IPS-18a (cell line): Measurements from ENCODE around the gene PTPRN2.

Experiments used
- H3K27ac ChIP-seq: one replicate; pipeline ENCODE4 v1.5.1; 2013; ENCODE audit warnings: low read length
- H3K27me3 ChIP-seq: one replicate; pipeline ENCODE4 v1.6.1; 2013; ENCODE audit warnings: mild to moderate bottlenecking, low read length; ENCODE audit not compliant: control insufficient read depth, insufficient read depth
- H3K36me3 ChIP-seq: one replicate; pipeline ENCODE4 v1.6.1; 2013; ENCODE audit warnings: low read depth, low read length; ENCODE audit not compliant: control insufficient read depth
- H3K4me1 ChIP-seq: one replicate; pipeline ENCODE4 v1.6.1; 2013; ENCODE audit warnings: low read depth, low read length; ENCODE audit not compliant: control insufficient read depth
- H3K4me3 ChIP-seq: one replicate; pipeline ENCODE4 v1.5.1; 2013; ENCODE audit warnings: low read length
- H3K9ac ChIP-seq: one replicate; pipeline ENCODE4 v1.6.1; 2013; ENCODE audit warnings: mild to moderate bottlenecking, low read length, moderate library complexity
- H3K9me3 ChIP-seq: one replicate; pipeline ENCODE4 v1.6.1; 2013; ENCODE audit warnings: low read depth, low read length; ENCODE audit not compliant: control insufficient read depth

The PTPRN2 gene

DNA sequence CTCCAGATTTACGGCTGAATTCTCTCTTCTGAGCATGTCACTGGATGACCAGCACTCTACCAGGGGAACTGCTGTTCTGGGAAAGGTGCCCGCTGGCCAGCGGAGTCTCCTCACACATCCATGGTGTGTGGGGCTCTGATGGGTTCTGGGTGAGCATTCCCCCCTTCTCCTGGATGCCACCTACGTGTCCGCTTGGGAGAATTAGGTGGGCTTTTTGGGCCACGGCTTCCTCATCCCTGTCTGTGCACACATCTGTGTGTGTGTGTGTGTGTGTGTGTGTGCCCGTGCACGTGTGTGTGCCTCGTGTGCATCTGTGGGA, 1087.8 kb downstream of the PTPRN2 start:
- H3K27me3 ChIP-seq, result peaks cover 42% of the 10 kb centered on the region
- no peak overlapping the region for H3K4me3 ChIP-seq
- H3K27ac ChIP-seq, result no peak overlapping the region
- H3K9ac ChIP-seq, result no peak overlapping the region
- no peaks in the 10 kb centered on the region for H3K9me3 ChIP-seq
- no peaks in the 10 kb centered on the region for H3K4me1 ChIP-seq
- H3K36me3 ChIP-seq, result no peaks in the 10 kb centered on the region

DNA sequence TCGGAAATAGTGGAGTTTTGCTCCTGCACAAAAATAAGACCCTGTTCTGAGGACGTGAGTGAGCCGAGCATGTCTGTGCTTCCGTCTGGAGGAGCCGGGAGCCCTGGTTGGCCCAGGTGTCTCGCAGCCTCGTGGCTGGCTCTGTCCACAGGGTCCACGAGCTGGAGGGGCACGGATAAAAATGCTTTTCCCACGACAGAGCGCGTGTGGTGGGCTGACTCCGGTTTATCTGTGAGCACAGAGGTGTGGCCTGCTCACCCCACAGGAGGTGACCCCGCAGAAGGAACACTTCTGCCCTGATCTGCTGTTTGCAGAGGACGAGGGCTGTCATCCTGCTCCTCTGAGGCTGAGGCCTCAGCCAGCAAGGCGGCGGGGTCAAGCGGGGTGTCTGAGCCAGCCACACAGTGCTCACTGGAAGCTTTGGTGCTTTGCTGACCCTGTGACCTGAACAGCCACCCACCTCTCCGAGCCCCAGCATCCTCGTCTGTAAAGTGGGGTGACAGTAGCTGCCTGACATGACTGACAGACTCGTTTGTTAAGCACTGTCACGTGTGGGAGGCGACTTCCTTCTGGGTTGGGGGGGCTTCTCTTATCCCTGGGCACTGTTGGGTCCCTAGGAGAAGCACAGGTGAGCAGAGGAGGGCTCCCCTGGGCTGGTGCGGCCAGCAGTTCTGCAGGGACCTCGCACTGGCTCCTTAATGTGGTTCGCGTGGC, 1088.3 kb downstream of the PTPRN2 start:
- no peaks in the 10 kb centered on the region for H3K36me3 ChIP-seq
- H3K9me3 ChIP-seq, result no peaks in the 10 kb centered on the region
- H3K4me3 ChIP-seq, result no peak overlapping the region
- H3K4me1 ChIP-seq, result no peaks in the 10 kb centered on the region
- peaks cover 42% of the 10 kb centered on the region for H3K27me3 ChIP-seq
- H3K9ac ChIP-seq, result no peak overlapping the region
- no peak overlapping the region for H3K27ac ChIP-seq

DNA sequence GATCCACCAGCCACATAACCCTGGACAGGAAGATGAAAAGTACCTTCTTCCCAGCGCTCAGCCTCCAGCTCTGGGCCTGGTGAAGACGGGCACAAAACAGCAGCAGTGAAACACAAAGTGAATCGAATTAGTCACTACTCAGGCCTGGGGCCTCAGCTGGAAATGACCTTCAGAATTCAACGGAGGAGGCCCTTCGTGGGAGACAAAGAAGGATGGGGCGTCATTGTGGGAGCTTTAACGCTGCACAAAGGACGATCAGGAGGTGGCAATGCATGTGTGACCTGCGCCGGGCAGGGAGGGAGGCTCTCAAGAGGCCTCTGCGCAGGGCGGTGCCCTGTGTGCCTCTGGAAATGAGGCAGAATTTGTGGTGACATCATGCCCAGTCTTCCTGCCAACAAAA, 1089.0 kb downstream of the PTPRN2 start:
- Histone ChIP-seq H3K9ac (no peak overlapping the region), H3K36me3 (no peaks in the 10 kb centered on the region), H3K9me3 (no peaks in the 10 kb centered on the region), H3K4me3 (no peak overlapping the region), H3K27ac (no peak overlapping the region), H3K4me1 (no peaks in the 10 kb centered on the region), H3K27me3 (peaks cover 42% of the 10 kb centered on the region)

GRCh38 chr7:157497744-157498651, 1089.6 kb downstream of the PTPRN2 start:
- peaks cover 35% of the 10 kb centered on the region for H3K27me3 ChIP-seq
- H3K9me3 ChIP-seq, result no peaks in the 10 kb centered on the region

DNA sequence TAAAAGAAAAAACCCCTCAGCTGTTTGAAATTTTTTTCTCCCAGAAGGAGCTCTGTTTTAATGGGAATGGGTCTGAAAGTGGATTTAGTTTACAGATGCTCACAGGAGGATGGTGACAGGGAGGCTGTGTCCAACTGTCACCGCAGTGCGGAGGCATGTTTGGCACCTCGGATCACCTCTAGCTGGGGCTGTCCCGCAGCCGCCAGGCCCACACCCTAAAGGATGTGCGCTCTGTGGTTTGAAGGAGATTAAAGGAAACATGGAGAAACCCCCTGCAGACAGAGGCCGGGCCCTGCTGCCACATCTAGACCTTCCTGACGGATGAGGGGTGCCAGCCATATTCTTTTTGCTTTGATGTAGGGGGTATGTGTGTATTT, 1090.3 kb downstream of the PTPRN2 start:
- Histone ChIP-seq H3K4me1 (no peaks in the 10 kb centered on the region), H3K9ac (no peak overlapping the region), H3K4me3 (no peak overlapping the region), H3K9me3 (no peaks in the 10 kb centered on the region), H3K27ac (no peak overlapping the region), H3K36me3 (no peaks in the 10 kb centered on the region), H3K27me3 (peaks cover 29% of the 10 kb centered on the region)

More at GRCh38 chr7:157497744-157498651, 1089.6 kb downstream of the PTPRN2 start:
- no peaks in the 10 kb centered on the region for H3K36me3 ChIP-seq
- no peaks in the 10 kb centered on the region for H3K4me1 ChIP-seq
- H3K9ac ChIP-seq, result no peak overlapping the region
- H3K4me3 ChIP-seq, result no peak overlapping the region
- H3K27ac ChIP-seq, result no peak overlapping the region

DNA sequence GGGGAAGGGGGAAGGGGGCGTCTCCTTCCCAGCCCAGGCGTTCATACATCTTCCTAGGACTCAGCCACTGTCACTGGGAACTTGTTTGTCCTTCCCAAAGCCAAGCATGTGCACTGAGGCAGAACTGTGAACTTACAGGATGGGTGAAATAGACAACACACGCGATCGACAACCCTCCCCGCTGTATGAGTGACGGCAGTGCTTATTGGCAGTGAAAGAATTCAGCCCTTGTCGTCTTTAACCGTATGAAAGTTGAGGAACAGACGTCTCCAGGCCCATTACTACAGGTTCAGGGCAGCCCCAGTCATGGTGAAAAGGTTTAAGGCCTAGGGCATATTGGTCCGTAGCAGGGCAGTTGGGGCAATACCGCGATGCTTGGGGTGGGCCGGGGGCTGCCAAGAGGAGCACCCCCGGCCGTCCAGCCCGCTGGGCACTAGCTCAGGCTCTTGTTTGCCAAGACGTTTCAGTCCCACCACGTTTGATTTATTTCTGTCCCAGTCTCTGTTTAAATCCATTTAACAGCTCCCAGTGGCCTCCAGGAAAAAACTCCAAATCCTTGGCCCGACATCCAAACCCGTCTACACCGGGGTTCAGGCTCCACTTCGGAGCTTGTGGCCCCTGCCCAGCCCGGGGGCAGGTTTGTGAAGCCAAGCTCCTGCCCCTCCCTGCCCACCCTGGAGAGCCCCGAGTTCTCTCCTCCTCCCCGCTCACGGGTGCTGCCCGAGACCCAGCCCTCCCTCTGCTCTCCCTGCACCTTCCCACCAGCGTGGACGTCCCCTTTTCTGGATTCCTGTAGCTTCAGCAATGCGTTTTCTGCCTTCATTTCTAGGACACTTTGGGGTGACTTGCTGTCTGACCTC, 1091.0 kb downstream of the PTPRN2 start:
- Histone ChIP-seq H3K4me1 (no peaks in the 10 kb centered on the region), H3K27ac (no peak overlapping the region), H3K9ac (no peak overlapping the region), H3K9me3 (no peaks in the 10 kb centered on the region), H3K36me3 (no peaks in the 10 kb centered on the region), H3K27me3 (peaks cover 22% of the 10 kb centered on the region), H3K4me3 (no peak overlapping the region)

DNA sequence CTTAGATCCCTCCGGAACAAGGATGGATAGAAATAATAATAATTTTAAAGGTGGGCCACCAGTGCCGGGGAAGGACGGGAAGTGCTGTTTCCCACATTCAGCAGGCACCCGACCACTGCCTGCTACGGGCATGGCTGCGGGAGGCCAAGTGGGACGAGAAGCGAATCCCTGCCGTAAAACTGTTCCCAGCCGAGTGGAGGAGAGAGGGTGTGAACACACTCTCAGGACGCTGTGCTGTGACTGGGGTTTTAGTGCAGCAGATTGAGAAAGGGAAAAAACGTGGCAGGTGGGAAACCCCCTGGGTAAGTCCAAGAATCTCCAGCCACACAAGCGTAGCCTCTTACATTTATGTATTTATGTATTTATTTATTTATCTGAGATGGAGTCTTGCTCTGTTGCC, 1092.0 kb downstream of the PTPRN2 start:
- Histone ChIP-seq H3K27ac (no peak overlapping the region), H3K4me1 (no peaks in the 10 kb centered on the region), H3K9ac (no peak overlapping the region), H3K4me3 (no peak overlapping the region), H3K36me3 (no peaks in the 10 kb centered on the region), H3K9me3 (no peaks in the 10 kb centered on the region), H3K27me3 (peaks cover 16% of the 10 kb centered on the region)

- H3K4me1 ChIP-seq, result no peaks in the 10 kb centered on the region
- H3K36me3 ChIP-seq, result no peaks in the 10 kb centered on the region
- H3K9me3 ChIP-seq, result no peaks in the 10 kb centered on the region
- no peak overlapping the region for H3K9ac ChIP-seq
- H3K27ac ChIP-seq, result no peak overlapping the region
- peaks cover 16% of the 10 kb centered on the region for H3K27me3 ChIP-seq
- H3K4me3 ChIP-seq, result no peak overlapping the region
These were observed 1092.5 kb downstream of the PTPRN2 start for GRCh38 chr7:157495177-157495553.

DNA sequence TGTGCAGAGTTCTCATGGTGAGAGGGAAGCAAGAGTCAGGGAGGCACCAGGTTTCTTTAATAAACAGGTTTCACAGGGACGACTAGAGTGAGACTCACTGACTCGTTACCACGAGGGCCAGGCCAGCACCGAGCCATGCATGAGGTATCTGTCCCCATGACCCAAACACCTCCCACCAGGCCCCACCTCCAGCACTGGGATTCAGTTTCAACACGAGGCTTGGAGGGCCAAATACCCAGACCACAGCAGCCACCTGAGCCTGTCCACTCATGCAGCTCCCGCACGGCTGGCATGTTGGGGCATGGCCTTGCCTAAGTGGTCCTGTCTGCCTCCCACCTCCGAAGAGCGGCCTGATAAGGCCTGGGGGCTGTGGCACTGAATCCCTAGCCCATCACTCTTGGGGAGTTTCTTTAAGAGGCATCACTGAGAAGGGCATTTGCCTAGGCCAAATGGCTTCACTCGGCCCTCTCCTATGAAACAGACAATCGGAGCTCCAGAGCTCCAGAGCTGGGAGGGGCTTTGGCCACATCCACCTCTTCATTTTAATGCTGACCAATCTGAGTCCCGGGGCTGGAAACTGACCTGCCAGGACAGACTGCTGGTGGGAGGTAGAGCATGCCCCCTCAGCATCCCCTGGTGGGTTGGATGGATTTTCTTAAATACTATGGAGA, 1093.0 kb downstream of the PTPRN2 start:
- H3K27ac ChIP-seq, result no peak overlapping the region
- no peaks in the 10 kb centered on the region for H3K9me3 ChIP-seq
- H3K27me3 ChIP-seq, result peaks cover 12% of the 10 kb centered on the region
- H3K4me3 ChIP-seq, result no peak overlapping the region
- H3K4me1 ChIP-seq, result no peaks in the 10 kb centered on the region
- no peaks in the 10 kb centered on the region for H3K36me3 ChIP-seq
- no peak overlapping the region for H3K9ac ChIP-seq

GRCh38 chr7:157493776-157494175, 1093.8 kb downstream of the PTPRN2 start:
- Histone ChIP-seq H3K36me3 (no peaks in the 10 kb centered on the region), H3K4me1 (no peaks in the 10 kb centered on the region), H3K27ac (no peak overlapping the region)

DNA sequence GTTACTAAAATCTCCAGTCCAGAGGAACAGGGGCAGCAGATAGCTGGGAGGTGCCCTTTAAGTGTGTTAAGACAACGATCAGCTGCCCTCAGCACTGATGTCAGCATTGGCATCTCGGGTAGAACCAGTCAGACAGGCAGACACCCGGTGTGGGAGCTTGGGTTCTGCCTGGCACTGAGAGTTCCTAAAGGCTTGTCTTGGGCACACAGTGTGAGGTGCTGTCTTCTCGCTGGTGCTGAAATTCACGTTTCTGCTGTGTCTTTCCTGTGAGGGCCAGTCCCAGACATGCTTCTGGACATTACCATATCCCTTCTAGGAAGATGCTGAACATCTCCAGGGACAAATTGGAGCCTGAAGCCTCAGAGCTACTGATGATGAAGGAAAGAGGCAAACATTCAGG, 1094.6 kb downstream of the PTPRN2 start:
- no peaks in the 10 kb centered on the region for H3K27me3 ChIP-seq
- H3K9ac ChIP-seq, result no peak overlapping the region
- no peak overlapping the region for H3K4me3 ChIP-seq
- no peaks in the 10 kb centered on the region for H3K9me3 ChIP-seq
- no peaks in the 10 kb centered on the region for H3K4me1 ChIP-seq
- H3K27ac ChIP-seq, result no peak overlapping the region
- no peaks in the 10 kb centered on the region for H3K36me3 ChIP-seq

More at GRCh38 chr7:157493776-157494175, 1093.8 kb downstream of the PTPRN2 start:
- Histone ChIP-seq H3K9ac (no peak overlapping the region), H3K27me3 (peaks cover 4% of the 10 kb centered on the region), H3K4me3 (no peak overlapping the region), H3K9me3 (no peaks in the 10 kb centered on the region)
